Endothelial cell of umbilical vein (primary cell): Measurements from ENCODE around the gene PDLIM5. TPM values are rescaled to one million over a fixed set of nuclear protein-coding genes. Genes with fewer than 3 reads are reported as not detected.

Experiments
- BruUV-seq: library from RNA; stranded (reverse); fragments of 400-500 nt; replicated peaks from 2 replicates; lab custom pipeline; 2021; lab: Mats Ljungman, UMichigan
- CTCF ChIA-PET: fragments of 300-600, 350-600 bp; sonication (Branson Sonifier 250); formaldehyde crosslinking; loops from one replicate; lab custom pipeline; 2021; ENCODE audit warnings: antibody characterized with exemption, inconsistent platforms; lab: Charles Lee
- POLR2A ChIA-PET: fragments of 300-600, 350-600 bp; sonication (Branson Sonifier 250); formaldehyde crosslinking; loops from one replicate; lab custom pipeline; 2021; ENCODE audit warnings: antibody characterized with exemption, inconsistent platforms; lab: Charles Lee
- DNase-seq: peaks from one replicate; pipeline ENCODE4 v3.0.0-alpha.2; 2011; ENCODE audit warnings: low read depth, low spot score
- FAIRE-seq: peaks from 2 replicates; lab custom pipeline; 2011; peaks lifted over from hg19 to GRCh38; lab: Jason Lieb, UNC
- H2AFZ ChIP-seq: 2 replicates; pipeline ENCODE4 v1.6.0; 2012; ENCODE audit warnings: low read depth, low read length, control low read depth, inconsistent platforms
- H3K27ac ChIP-seq: 2 replicates; pipeline ENCODE4 v1.5.1; 2011; ENCODE audit warnings: low read depth, mild to moderate bottlenecking, control low read depth, low read length, moderate library complexity; ENCODE audit not compliant: insufficient read depth
- H3K27me3 ChIP-seq, 2 experiments: 2 replicates each; pipeline versions ENCODE4 v1.6.0 to v1.6.1; 2011; ENCODE audit warnings: low read length in 2 of 2, mixed read lengths in 1 of 2; ENCODE audit not compliant: control insufficient read depth in 2 of 2, insufficient read depth in 2 of 2
- H3K36me3 ChIP-seq, 2 experiments: 2 replicates in 1 of 2; 3 replicates in 1 of 2; pipeline ENCODE4 v1.5.1; 2011; ENCODE audit warnings: low read length in 2 of 2, mild to moderate bottlenecking in 1 of 2, moderate library complexity in 1 of 2; ENCODE audit not compliant: control insufficient read depth in 2 of 2, insufficient read depth in 2 of 2; ENCODE audit errors: extremely low read depth in 1 of 2
- H3K4me1 ChIP-seq: 3 replicates; pipeline ENCODE4 v1.5.1; 2011; ENCODE audit warnings: mild to moderate bottlenecking, low read length; ENCODE audit not compliant: control insufficient read depth, insufficient read depth; ENCODE audit errors: extremely low read depth
- H3K4me2 ChIP-seq: 2 replicates; pipeline ENCODE4 v1.6.1; 2011; ENCODE audit warnings: low read length, control low read depth, mixed read lengths; ENCODE audit not compliant: insufficient read depth
- H3K4me3 ChIP-seq, 3 experiments: fragments of 200-600 bp in 1 of 3; sonication (generic), shearing (Covaris generic) in 1 of 3; replicated peaks in 1 of 3; 2 replicates each; pipeline ENCODE4 v1.5.1; 2011 to 2016; ENCODE audit warnings: control low read depth in 3 of 3, low read length in 3 of 3, mild to moderate bottlenecking in 2 of 3, inconsistent platforms in 1 of 3, low read depth in 1 of 3, moderate library complexity in 1 of 3; ENCODE audit not compliant: insufficient read depth in 1 of 3
- H3K79me2 ChIP-seq: 2 replicates; pipeline ENCODE4 v1.6.0; 2012; ENCODE audit warnings: low read length, inconsistent platforms; ENCODE audit not compliant: control insufficient read depth, insufficient read depth
- H3K9ac ChIP-seq: replicated peaks from 2 replicates; pipeline ENCODE3; 2011; ENCODE audit warnings: low read length, control low read depth; ENCODE audit not compliant: insufficient read depth; ENCODE audit errors: extremely low read depth
- H3K9me1 ChIP-seq: replicated peaks from 3 replicates; pipeline ENCODE4 v1.6.0; 2011; ENCODE audit warnings: mild to moderate bottlenecking, low read length; ENCODE audit not compliant: control insufficient read depth, insufficient read depth; ENCODE audit errors: extremely low read depth
- H3K9me3 ChIP-seq: replicated peaks from 2 replicates; pipeline ENCODE4 v1.5.1; 2012; ENCODE audit warnings: low read length, inconsistent platforms; ENCODE audit not compliant: control insufficient read depth, insufficient read depth
- H4K20me1 ChIP-seq: replicated peaks from 2 replicates; pipeline ENCODE3; 2011; ENCODE audit warnings: mild to moderate bottlenecking, low read length; ENCODE audit not compliant: control insufficient read depth, insufficient read depth; ENCODE audit errors: extremely low read depth
- CTCF ChIP-seq, 2 donors: IDR thresholded peaks; 1 replicate in 1 of 2; 2 replicates in 1 of 2; pipeline ENCODE4 v1.5.1; 2011; ENCODE audit warnings: low read length in 2 of 2, mild to moderate bottlenecking in 2 of 2, moderate library complexity in 2 of 2, control low read depth in 1 of 2, inconsistent platforms in 1 of 2, low read depth in 1 of 2; ENCODE audit not compliant: insufficient read depth in 1 of 2; ENCODE audit errors: extremely low read depth in 1 of 2
- EZH2 ChIP-seq: IDR thresholded peaks from 2 replicates; pipeline ENCODE4 v1.6.1; 2012; ENCODE audit warnings: borderline replicate concordance, low read depth, mild to moderate bottlenecking, moderate library complexity, low read length, inconsistent platforms; ENCODE audit not compliant: severe bottlenecking
- FOS ChIP-seq: IDR thresholded peaks from 2 replicates; pipeline ENCODE4 v1.6.1; 2011; ENCODE audit warnings: mild to moderate bottlenecking, low read length, moderate library complexity, borderline replicate concordance; ENCODE audit not compliant: insufficient read depth
- GATA2 ChIP-seq: IDR thresholded peaks from 2 replicates; pipeline ENCODE4 v1.7.0; 2011; ENCODE audit warnings: low read depth, mild to moderate bottlenecking, moderate library complexity, mixed read lengths, low read length; ENCODE audit not compliant: insufficient read length, insufficient read depth
- JUN ChIP-seq: IDR thresholded peaks from 2 replicates; pipeline ENCODE4 v1.6.1; 2011; ENCODE audit warnings: borderline replicate concordance, low read depth; ENCODE audit not compliant: insufficient read length, insufficient read depth
- MYC ChIP-seq: IDR thresholded peaks from one replicate; pipeline ENCODE4 v1.6.1; 2011; ENCODE audit warnings: mild to moderate bottlenecking, low read depth, low read length
- POLR2A ChIP-seq: IDR thresholded peaks from 2 replicates; pipeline ENCODE4 v1.6.1; 2012; ENCODE audit warnings: low read depth, mild to moderate bottlenecking, control low read depth, low read length
- POLR2AphosphoS5 ChIP-seq: IDR thresholded peaks from 2 replicates; pipeline ENCODE4 v1.6.1; 2012; ENCODE audit warnings: low read depth, mild to moderate bottlenecking, control low read depth, low read length, moderate library complexity; ENCODE audit not compliant: insufficient read depth
- dilution Hi-C: fragments of 300-500 bp; cut with MboI; formaldehyde crosslinking; loops from one replicate; pipeline ENCODE4 v1.15.0; 2019; ENCODE audit warnings: low sequenced_read_pairs; ENCODE audit not compliant: extremely low pct_ligation_motif_present
- intact Hi-C: fragments of 100-400 bp; cut with micrococcal nuclease; formaldehyde crosslinking; loops from one replicate; pipeline ENCODE4 v1.10.0; 2022
- polyA plus RNA-seq, 4 experiments: library from polyadenylated mRNA; depleted of rRNA in 3 of 4; stranded (reverse) in 3 of 4; unstranded in 1 of 4; fragments of >200 nt; gene quantifications; 2 replicates each; pipeline versions ENCODE4 v1.2.1 to v1.2.3, GENCODE V29; 2011 to 2012; ENCODE audit warnings: missing spikeins in 1 of 4
- total RNA-seq: library from RNA; stranded (reverse); gene quantifications from 2 replicates; pipeline ENCODE4 v1.2.3, GENCODE V29; 2021
- TF ChIP-seq, protein P1 (sequence below): IDR thresholded peaks from 2 replicates; pipeline ENCODE4 v1.6.1; 2011; ENCODE audit not compliant: insufficient read depth, insufficient read length

Gene PDLIM5
- total and polyA plus RNA-seq, 2 donors (not counting 3 experiments of a cell fraction or from before 2014, with no cell fraction given): 243 to 310 TPM

- Histone ChIP-seq H3K4me3 (no peak overlapping the region), H3K27me3 (no peaks in the 10 kb centered on the region), H3K4me1 (no peaks in the 10 kb centered on the region), H3K4me2 (no peak overlapping the region), H3K36me3 (no peaks in the 10 kb centered on the region), H4K20me1 (no peaks in the 10 kb centered on the region), H2AFZ (no peak overlapping the region), H3K27ac (no peak overlapping the region), H3K9ac (no peak overlapping the region), H3K9me3 (no peaks in the 10 kb centered on the region), H3K9me1 (no peaks in the 10 kb centered on the region), H3K79me2 (no peaks in the 10 kb centered on the region)
- DNase-seq (no peak), FAIRE-seq (no peak)
- dilution Hi-C loops: no loop called here
- intact Hi-C loops: no loop called here
- POLR2A ChIA-PET: no interaction called here
- CTCF ChIA-PET: no interaction called here
- peak; percentile 6 for TF ChIP-seq POLR2AphosphoS5
- no peak for TF ChIP-seq POLR2A
- no TSS peak for BruUV-seq
Observed at GRCh38 chr4:94676970-94677369, 225.2 kb downstream of the PDLIM5 start.

- ChIA-PET CTCF (no interaction called here), POLR2A (no interaction called here)
- BruUV-seq: no TSS peak
- FAIRE-seq: no peak
- Histone ChIP-seq H3K4me1 (no peaks in the 10 kb centered on the region), H3K36me3 (no peaks in the 10 kb centered on the region), H3K4me3 (no peak overlapping the region), H3K4me2 (no peak overlapping the region), H3K9ac (no peak overlapping the region), H4K20me1 (no peaks in the 10 kb centered on the region), H3K9me1 (no peaks in the 10 kb centered on the region), H3K79me2 (no peaks in the 10 kb centered on the region), H3K27me3 (no peaks in the 10 kb centered on the region), H2AFZ (no peak overlapping the region), H3K9me3 (no peaks in the 10 kb centered on the region), H3K27ac (no peak overlapping the region)
- DNase-seq: no peak
- intact Hi-C loops (no loop called here), dilution Hi-C loops (no loop called here)
- TF ChIP-seq POLR2AphosphoS5: no peak
- TF ChIP-seq CTCF (IDR thresholded peaks at IDR 0.05; ENCODE audit: extremely low read depth in 1 of 2, insufficient read depth in 1 of 2, low read depth in 1 of 2, low read length in 2 of 2): no peak
- TF ChIP-seq, protein P1, sequence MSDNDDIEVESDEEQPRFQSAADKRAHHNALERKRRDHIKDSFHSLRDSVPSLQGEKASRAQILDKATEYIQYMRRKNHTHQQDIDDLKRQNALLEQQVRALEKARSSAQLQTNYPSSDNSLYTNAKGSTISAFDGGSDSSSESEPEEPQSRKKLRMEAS: no peak
- no peak for TF ChIP-seq EZH2
- TF ChIP-seq FOS: no peak
- TF ChIP-seq GATA2: no peak
- TF ChIP-seq MYC: no peak
- no peak for TF ChIP-seq POLR2A
- no peak for TF ChIP-seq JUN
Observed at GRCh38 chr4:94678896-94679295, 227.2 kb downstream of the PDLIM5 start.
